IPS-NIHi11 (cell line): ENCODE data around the gene PRSS56.
A peak's percentile ranks its signal among the peaks of the same experiment; 100 is the strongest.
"Not testable (repeated sequence)": the region's sequence is repeated elsewhere in the genome, so short reads cannot be mapped to it uniquely, and the experiment has no call there.

ENCODE experiments used
- DNase-seq: peaks from one replicate; pipeline ENCODE4 v3.0.0; 2012; ENCODE audit warnings: mixed read lengths, low spot score

The PRSS56 gene

DNA sequence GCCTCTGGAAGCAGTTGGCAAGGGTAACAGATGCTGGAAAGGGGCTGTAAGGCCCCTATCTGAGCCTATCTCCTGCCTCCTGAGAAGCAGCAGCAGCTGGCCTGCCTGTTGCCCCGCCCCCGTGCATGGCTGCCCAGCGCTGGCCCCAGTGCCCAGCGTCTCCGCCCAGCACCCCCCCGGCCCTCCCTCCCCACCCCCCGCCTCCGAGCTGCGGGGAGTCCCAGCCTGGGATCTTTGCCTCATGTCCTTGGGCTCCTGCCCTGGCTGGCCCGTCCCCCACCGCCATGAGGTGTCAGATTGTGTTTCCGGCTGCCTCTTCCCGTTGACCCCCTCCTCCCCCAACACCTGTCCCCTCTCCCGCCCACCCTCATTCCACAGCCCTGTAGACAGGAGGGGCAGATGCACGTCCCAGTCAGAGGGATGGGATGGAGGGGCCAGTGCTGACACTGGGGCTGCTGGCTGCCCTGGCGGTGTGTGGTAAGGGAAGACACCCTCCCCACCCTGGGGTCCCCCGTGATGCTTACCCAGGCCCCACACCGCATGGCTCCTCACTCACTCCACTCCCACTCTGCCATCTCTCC, 5.7 kb downstream of the PRSS56 start, which contains the start of gene CHRND:
CHRND (plus strand) TSS at position 370 of the 581 bp plus-strand sequence; CDS start at position 426, 56 bp downstream.
- peak; percentile 77 for DNase-seq

GRCh38 chr2:232526372-232526941, 6.3 kb downstream of the PRSS56 start:
- no peak for DNase-seq

DNA sequence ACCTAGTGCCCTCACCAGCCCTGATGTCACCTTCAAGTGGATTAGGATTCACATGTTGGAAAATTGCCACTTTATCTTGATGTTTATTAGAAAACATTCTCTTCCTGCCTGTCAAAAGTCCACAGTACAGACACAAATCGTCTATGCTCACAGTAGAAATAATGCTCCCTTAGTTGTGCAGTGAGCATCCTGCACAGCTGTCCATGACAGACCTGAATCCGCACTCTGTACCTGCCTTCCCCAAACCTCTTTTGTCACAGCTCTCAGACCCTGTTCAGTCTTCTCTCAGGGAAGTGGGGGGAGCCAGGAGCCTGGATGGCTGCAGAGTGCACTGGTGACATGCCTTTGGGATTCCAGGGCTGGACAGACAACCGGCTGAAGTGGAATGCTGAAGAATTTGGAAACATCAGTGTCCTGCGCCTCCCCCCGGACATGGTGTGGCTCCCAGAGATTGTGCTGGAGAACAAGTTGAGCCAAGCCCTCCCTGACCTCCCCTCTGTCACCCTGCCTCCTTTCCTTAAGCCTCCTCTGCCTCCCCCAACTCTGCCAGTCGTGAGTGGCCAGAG, 7.8 kb downstream of the PRSS56 start:
- DNase-seq = no peak

DNA sequence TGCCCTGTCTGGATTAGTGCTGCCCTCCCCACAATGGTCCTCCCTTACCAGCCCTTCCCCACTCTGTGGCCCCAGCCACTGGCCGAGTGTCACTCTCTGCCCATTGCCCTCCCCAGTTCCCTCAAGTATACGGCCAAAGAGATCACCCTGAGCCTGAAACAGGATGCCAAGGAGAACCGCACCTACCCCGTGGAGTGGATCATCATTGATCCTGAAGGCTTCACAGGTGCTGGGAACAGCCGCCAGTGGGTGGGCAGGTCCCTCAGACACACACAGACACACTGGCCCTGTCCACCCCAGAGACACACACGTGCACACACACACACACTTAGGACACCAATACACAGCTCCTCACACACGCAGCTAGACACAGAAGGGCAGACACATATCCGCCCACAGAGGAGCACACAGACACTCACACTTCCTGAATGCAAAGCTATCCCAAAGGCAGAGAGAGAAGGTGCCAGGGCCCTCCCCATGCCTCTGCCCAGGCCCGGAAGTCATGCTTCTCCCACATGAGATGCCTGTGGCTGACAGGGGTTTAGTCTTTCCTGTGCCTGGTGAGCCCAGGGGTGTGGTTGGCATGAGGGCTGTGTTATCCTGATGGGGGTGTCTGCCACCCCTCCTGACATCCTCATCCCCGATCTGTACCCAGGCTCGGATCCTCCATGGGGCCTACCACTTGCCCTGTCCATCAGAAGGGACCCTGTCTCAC, 8.7 kb downstream of the PRSS56 start:
- no peak for DNase-seq

DNA sequence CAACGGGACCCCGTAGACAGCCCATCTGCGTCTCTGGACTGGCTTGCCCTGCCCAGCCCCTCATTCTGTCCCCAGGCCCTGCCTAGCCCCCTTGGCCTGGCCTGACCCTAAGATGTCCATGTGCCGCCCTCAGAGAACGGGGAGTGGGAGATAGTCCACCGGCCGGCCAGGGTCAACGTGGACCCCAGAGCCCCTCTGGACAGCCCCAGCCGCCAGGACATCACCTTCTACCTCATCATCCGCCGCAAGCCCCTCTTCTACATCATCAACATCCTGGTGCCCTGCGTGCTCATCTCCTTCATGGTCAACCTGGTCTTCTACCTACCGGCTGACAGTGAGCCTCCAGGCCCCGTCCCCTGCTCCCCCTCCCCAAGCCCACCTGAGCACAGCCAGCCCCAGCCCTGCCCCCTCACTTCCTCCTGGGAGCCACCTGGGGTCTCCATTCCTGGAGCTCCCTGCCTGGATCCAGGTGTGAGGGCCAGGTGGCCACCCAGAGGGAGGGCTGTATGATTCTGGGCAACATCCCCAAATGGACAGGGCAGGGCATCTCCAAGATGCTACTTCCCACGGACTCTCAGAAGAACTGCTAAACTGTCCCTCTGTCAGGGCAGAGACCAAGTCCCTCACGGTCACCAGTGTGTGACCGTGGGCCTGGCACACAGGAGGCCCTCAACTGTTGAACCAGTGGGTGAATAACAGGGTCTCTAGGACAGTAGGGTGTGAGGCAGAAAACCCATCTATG, 9.8 kb downstream of the PRSS56 start:
- DNase-seq = no peak

DNA sequence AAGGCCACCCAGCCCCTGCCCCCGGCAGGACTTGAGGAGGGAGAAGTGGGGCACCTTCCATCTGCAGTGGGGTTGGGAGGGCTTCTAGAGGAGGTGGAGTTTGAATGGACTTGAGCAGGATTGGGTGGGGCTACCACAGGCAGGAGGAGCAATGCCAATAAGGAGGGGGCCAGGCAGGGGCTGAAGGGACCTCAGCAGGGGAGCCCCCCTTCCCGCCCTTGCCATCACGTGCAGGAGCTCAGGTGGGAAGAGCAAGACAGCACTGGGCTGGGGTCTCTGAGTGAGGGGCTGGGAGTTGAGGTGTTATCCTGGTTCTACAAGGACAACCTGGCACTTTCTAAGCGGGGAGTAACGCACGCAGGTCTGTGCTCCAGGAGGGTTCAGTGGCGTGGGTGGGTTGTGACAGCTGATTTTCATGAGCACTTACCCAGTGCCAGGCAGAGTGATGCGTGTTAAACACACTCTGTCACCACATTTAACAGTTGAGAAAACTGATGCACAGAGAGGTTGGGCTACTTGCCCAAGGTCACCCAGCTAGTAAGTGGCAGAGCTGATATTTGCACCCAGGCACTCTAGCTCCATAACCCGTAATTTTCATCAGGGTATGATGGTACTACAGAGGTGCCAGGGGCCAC, 10.6 kb downstream of the PRSS56 start:
- no peak for DNase-seq

- no peak for DNase-seq
These were observed 12.2 kb downstream of the PRSS56 start for GRCh38 chr2:232532419-232532818.

DNA sequence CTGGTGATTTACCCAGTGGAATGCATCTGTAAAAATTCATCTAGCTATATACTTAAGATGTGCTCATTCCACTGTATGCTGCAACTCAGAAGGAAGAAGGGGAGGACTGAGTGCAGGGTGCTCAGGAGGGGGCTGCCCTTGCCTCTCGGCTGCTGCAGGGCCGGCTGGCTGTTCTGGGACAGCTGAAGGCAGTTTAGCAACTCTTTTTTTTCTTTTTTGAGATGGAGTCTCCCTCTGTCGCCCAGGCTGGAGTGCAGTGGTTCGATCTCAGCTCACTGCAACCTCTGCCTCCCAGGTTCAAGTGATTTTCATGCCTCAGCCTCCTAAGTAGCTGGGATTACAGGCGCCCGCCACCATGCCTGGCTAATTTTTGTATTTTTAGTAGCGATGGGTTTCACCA, 12.6 kb downstream of the PRSS56 start:
- not testable (repeated sequence) for DNase-seq

DNA sequence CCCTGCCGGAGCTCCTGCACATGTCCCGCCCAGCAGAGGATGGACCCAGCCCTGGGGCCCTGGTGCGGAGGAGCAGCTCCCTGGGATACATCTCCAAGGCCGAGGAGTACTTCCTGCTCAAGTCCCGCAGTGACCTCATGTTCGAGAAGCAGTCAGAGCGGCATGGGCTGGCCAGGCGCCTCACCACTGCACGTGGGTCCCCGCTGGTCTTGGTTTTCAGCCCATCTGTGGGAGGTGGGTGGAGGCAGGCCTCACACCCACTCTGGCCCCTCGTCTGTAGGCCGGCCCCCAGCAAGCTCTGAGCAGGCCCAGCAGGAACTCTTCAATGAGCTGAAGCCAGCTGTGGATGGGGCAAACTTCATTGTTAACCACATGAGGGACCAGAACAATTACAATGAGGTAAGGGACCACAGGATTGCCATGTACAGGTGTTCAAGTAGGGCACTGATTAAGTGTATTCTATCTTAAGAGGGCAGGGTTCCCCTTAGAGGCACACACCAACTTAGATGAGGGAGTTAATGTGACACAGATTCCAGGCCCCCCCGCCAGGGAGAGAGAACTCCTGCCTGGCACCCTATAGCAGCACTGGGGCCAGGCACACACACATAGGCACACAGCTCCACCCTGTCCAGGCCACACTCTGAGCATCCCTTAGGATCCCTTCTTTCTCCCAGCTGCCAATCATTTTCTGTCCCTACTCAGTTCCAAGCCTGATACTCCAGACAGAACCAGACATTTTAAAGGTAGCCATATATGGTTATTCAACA, 13.9 kb downstream of the PRSS56 start:
- no peak for DNase-seq

GRCh38 chr2:232534940-232535651, 14.9 kb downstream of the PRSS56 start:
- no peak for DNase-seq

GRCh38 chr2:232535761-232536530, 15.8 kb downstream of the PRSS56 start:
- DNase-seq = no peak

- peak; percentile 81 for DNase-seq
These were observed 16.9 kb downstream of the PRSS56 start for GRCh38 chr2:232537079-232537478.

DNA sequence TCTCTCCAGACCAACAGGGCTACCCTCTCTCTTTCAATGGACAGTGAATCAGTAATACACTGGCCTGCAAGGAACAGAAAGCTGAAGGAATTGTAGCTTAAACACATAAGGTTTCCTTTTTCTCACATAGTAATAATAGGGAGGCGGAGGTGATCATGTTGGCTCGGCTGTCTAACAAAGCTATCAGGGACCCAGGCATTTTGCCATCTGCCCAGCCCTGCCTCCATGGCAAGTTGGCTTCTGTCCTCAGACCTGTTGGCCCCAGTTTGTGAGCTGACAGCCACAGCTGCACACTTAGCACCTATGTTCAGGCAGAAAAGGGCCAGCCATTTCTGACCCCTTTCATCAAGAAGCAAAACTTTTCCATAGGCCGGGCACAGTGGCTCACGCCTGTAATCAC, 17.3 kb downstream of the PRSS56 start:
- no peak for DNase-seq

GRCh38 chr2:232538671-232539070, 18.5 kb downstream of the PRSS56 start:
- no peak for DNase-seq

GRCh38 chr2:232539298-232540231, 19.4 kb downstream of the PRSS56 start, which contains the start of gene CHRNG:
Gene CHRNG, plus strand, starts transcription at chr2:232539692. Its CDS starts 56 bp downstream, at chr2:232539748.
- DNase-seq = peak; percentile 64

- no peak for DNase-seq
These were observed 20.4 kb downstream of the PRSS56 start for GRCh38 chr2:232540441-232541041.

DNA sequence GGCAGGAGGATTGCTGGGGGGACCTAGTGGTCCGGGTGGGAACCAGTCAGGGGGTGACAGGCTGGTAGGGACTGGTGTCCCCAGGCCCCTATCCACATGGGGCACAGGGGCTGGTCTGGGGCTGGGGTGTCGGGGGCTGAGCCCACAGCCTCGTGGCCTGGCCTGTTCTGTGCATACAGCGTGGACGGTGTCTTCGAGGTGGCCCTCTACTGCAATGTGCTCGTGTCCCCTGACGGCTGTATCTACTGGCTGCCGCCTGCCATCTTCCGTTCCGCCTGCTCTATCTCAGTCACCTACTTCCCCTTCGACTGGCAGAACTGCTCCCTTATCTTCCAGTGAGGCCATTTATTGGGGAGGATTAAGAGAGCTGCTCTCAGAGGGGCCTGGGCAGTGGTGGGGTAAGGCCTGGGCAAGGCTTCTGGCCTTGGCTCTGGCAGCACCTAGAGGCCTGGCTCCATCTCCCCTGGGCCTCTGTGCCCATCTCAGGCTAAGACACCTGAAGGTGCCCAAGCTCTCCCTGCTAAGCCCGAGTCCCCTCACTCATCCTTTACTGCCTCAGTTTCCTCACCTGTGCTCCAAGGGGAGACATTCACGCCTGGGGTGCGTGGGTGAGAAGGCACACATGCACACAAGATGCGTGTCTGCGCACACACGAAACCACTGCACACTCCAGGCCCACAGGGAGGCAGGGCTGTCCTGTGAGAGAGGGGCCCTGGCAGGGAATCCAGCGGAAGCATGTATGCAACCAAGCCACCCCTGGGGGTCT, 21.2 kb downstream of the PRSS56 start:
- DNase-seq = no peak
